KBM-7 (cell line): ENCODE results near the gene FKBP1A.

Experiments
- DNase-seq: peaks from one replicate; pipeline ENCODE4 v3.0.0-alpha.2; 2015
- in situ Hi-C: fragments of 300-500 bp; cut with MboI; formaldehyde crosslinking; loops from 2 replicates; pipeline ENCODE4 v1.14.3; 2020; ENCODE audit warnings: low sequenced_read_pairs, low pct_unique_long_range_greater_than_20kb, mixed read lengths

Gene FKBP1A

GRCh38 chr20:1390581-1391403 is 2.1 kb downstream of the FKBP1A start:
- no peak for DNase-seq
- in situ Hi-C loops = no loop called here

GRCh38 chr20:1389703-1390580 is 2.9 kb downstream of the FKBP1A start:
- DNase-seq = no peak

GRCh38 chr20:1388741-1389483 is 3.9 kb downstream of the FKBP1A start:
- in situ Hi-C loops = no loop called here
- DNase-seq = peak; percentile 54

More at GRCh38 chr20:1389703-1390580, 2.9 kb downstream of the FKBP1A start:
- in situ Hi-C loops = no loop called here

GRCh38 chr20:1388253-1388652 is 4.6 kb downstream of the FKBP1A start:
- in situ Hi-C loops = no loop called here
- no peak for DNase-seq

GRCh38 chr20:1386323-1386722 is 6.5 kb downstream of the FKBP1A start:
- no peak for DNase-seq
- in situ Hi-C loops = no loop called here

- in situ Hi-C loops = no loop called here
- DNase-seq = no peak
Measured at GRCh38 chr20:1383623-1384404, 9.0 kb downstream of the FKBP1A start.

GRCh38 chr20:1382670-1383069 is 10.2 kb downstream of the FKBP1A start:
- DNase-seq = no peak
- in situ Hi-C loops = no loop called here

- in situ Hi-C loops = no loop called here
Measured at GRCh38 chr20:1381753-1382591, 10.9 kb downstream of the FKBP1A start.

GRCh38 chr20:1378735-1379125 is 14.1 kb downstream of the FKBP1A start:
- DNase-seq = no peak
- in situ Hi-C loops = no loop called here

More at GRCh38 chr20:1381753-1382591, 10.9 kb downstream of the FKBP1A start:
- no peak for DNase-seq

- in situ Hi-C loops = no loop called here
- DNase-seq = no peak
Measured at GRCh38 chr20:1377984-1378734, 14.7 kb downstream of the FKBP1A start.

GRCh38 chr20:1377341-1377871 is 15.4 kb downstream of the FKBP1A start:
- DNase-seq = no peak
- in situ Hi-C loops = no loop called here

- DNase-seq = peak; percentile 72
- in situ Hi-C loops = no loop called here
Measured at GRCh38 chr20:1376408-1377270, 16.2 kb downstream of the FKBP1A start.

- peak; percentile 28 for DNase-seq
- in situ Hi-C loops = no loop called here
Measured at GRCh38 chr20:1376007-1376406, 16.8 kb downstream of the FKBP1A start.

GRCh38 chr20:1375515-1375914 is 17.3 kb downstream of the FKBP1A start:
- in situ Hi-C loops = no loop called here
- DNase-seq = peak; percentile 20

- in situ Hi-C loops = no loop called here
Measured at GRCh38 chr20:1374246-1374645, 18.6 kb downstream of the FKBP1A start.

GRCh38 chr20:1373614-1374013 is 19.2 kb downstream of the FKBP1A start:
- in situ Hi-C loops = no loop called here
- DNase-seq = no peak

More at GRCh38 chr20:1374246-1374645, 18.6 kb downstream of the FKBP1A start:
- DNase-seq = no peak
